HepG2 (cell line): ENCODE measurements around the gene H3-3A. TPM values are rescaled to one million over a fixed set of nuclear protein-coding genes. Genes with fewer than 3 reads are reported as not detected.

Experiments used
- CHCHD3 ChIP-seq: sonication (generic); formaldehyde crosslinking; IDR thresholded peaks from 2 replicates; pipeline ENCODE4 v1.8.0; 2022; ENCODE audit warnings: mild to moderate bottlenecking, missing genetic modification reagents, moderate library complexity
- ELF1 ChIP-seq: sonication (generic); formaldehyde crosslinking; IDR thresholded peaks from 2 replicates; pipeline ENCODE4 v1.4.0; 2020; ENCODE audit warnings: missing genetic modification reagents
- FOXA3 ChIP-seq: IDR thresholded peaks from 2 replicates; pipeline ENCODE4 v1.6.1; 2016; ENCODE audit warnings: missing genetic modification reagents, missing compliant biosample characterization
- FOXO1 ChIP-seq: sonication (generic); formaldehyde crosslinking; IDR thresholded peaks from 2 replicates; pipeline ENCODE4 v1.4.0; 2020; ENCODE audit warnings: missing genetic modification reagents
- GLI4 ChIP-seq: sonication (generic); formaldehyde crosslinking; IDR thresholded peaks from 2 replicates; pipeline ENCODE4 v1.5.1; 2020; ENCODE audit warnings: missing genetic modification reagents, mild to moderate bottlenecking, moderate library complexity, borderline replicate concordance
- HES4 ChIP-seq: sonication (generic); formaldehyde crosslinking; IDR thresholded peaks from 2 replicates; pipeline ENCODE4 v1.9.0; 2021; ENCODE audit warnings: mild to moderate bottlenecking, missing genetic modification reagents, borderline replicate concordance
- KDM1A ChIP-seq: IDR thresholded peaks from 2 replicates; pipeline ENCODE4 v1.6.1; 2016; ENCODE audit warnings: missing compliant biosample characterization
- NCOR1 ChIP-seq: fragments of 200-600 bp; sonication (generic); IDR thresholded peaks from 2 replicates; pipeline ENCODE4 v1.7.0; 2017; ENCODE audit warnings: antibody characterized with exemption, low read length, borderline replicate concordance
- PBX3 ChIP-seq: sonication (generic); formaldehyde crosslinking; IDR thresholded peaks from 2 replicates; pipeline ENCODE4 v1.8.1; 2023; ENCODE audit warnings: missing genetic modification reagents, inconsistent platforms, borderline replicate concordance
- REST ChIP-seq, 2 experiments: IDR thresholded peaks; 2 replicates each; pipeline ENCODE4 v1.6.1; 2011 to 2012; ENCODE audit warnings: low read length in 2 of 2, borderline replicate concordance in 1 of 2, low read depth in 1 of 2, mild to moderate bottlenecking in 1 of 2, moderate library complexity in 1 of 2
- SMYD3 ChIP-seq: sonication (generic); formaldehyde crosslinking; IDR thresholded peaks from 2 replicates; pipeline ENCODE4 v1.8.1; 2023; ENCODE audit warnings: mild to moderate bottlenecking, missing genetic modification reagents
- SNAI1 ChIP-seq: sonication (generic); formaldehyde crosslinking; IDR thresholded peaks from 2 replicates; pipeline ENCODE4 v1.5.0; 2020; ENCODE audit warnings: mild to moderate bottlenecking, missing genetic modification reagents, borderline replicate concordance
- TBX3 ChIP-seq: fragments of 450-650 bp; IDR thresholded peaks from 2 replicates; pipeline ENCODE4 v1.6.1; 2017; ENCODE audit warnings: antibody characterized with exemption, mild to moderate bottlenecking, inconsistent platforms, borderline replicate concordance
- TCF7 ChIP-seq: sonication (generic); IDR thresholded peaks from 2 replicates; pipeline ENCODE4 v1.6.1; 2016; ENCODE audit warnings: antibody characterized with exemption, low read depth
- ZBTB1 ChIP-seq: sonication (generic); formaldehyde crosslinking; IDR thresholded peaks from 2 replicates; pipeline ENCODE4 v1.4.0; 2020; ENCODE audit warnings: missing genetic modification reagents, borderline replicate concordance
- ZBTB14 ChIP-seq: sonication (generic); formaldehyde crosslinking; IDR thresholded peaks from 2 replicates; pipeline ENCODE4 v1.4.0; 2020; ENCODE audit warnings: missing genetic modification reagents
- ZNF234 ChIP-seq: sonication (generic); formaldehyde crosslinking; conservative IDR thresholded peaks from 2 replicates; pipeline ENCODE4 v1.5.1; 2020; ENCODE audit warnings: mild to moderate bottlenecking, missing genetic modification reagents
- ZNF446 ChIP-seq: sonication (generic); formaldehyde crosslinking; IDR thresholded peaks from 2 replicates; pipeline ENCODE4 v1.5.0; 2020; ENCODE audit warnings: mild to moderate bottlenecking, missing genetic modification reagents
- ZNF547 ChIP-seq: sonication (generic); formaldehyde crosslinking; IDR thresholded peaks from 2 replicates; pipeline ENCODE4 v1.5.1; 2020; ENCODE audit warnings: mild to moderate bottlenecking, missing genetic modification reagents
- polyA plus RNA-seq, 8 experiments: library from polyadenylated mRNA; depleted of rRNA in 3 of 8; stranded (reverse) in 7 of 8; unstranded in 1 of 8; fragments of >200 nt; fragmentation: Illumina TruSeq in 4 of 8; extraction: Trizol in 4 of 8; gene quantifications; 2 replicates each; pipeline versions ENCODE4 v1.2.1 to v1.2.3, GENCODE V29; 2011 to 2016; ENCODE audit warnings: low read depth in 4 of 8, missing spikeins in 1 of 8, mixed read lengths in 1 of 8; ENCODE audit not compliant: insufficient read depth in 1 of 8
- total RNA-seq, 5 experiments: library from RNA; depleted of rRNA; stranded (reverse); fragments of >200 nt; fragmentation: Illumina TruSeq; extraction: Trizol; gene quantifications; 2 replicates each; pipeline ENCODE4 v1.2.3, GENCODE V29; 2016; ENCODE audit warnings: low read depth in 1 of 5
- TF ChIP-seq, protein P1 (sequence below): sonication (generic); formaldehyde crosslinking; IDR thresholded peaks from 2 replicates; pipeline ENCODE4 v1.8.0; 2022; ENCODE audit warnings: mild to moderate bottlenecking, missing genetic modification reagents, borderline replicate concordance
- TF ChIP-seq, protein P2 (sequence below): IDR thresholded peaks from 2 replicates; pipeline ENCODE4 v1.6.1; 2016; ENCODE audit warnings: missing compliant biosample characterization, missing genetic modification reagents, borderline replicate concordance

H3-3A gene
- total and polyA plus RNA-seq, 2 of the 13 experiments (the other 11 are each of a cell fraction or from before 2014, with no cell fraction given) = 221 to 320 TPM

DNA sequence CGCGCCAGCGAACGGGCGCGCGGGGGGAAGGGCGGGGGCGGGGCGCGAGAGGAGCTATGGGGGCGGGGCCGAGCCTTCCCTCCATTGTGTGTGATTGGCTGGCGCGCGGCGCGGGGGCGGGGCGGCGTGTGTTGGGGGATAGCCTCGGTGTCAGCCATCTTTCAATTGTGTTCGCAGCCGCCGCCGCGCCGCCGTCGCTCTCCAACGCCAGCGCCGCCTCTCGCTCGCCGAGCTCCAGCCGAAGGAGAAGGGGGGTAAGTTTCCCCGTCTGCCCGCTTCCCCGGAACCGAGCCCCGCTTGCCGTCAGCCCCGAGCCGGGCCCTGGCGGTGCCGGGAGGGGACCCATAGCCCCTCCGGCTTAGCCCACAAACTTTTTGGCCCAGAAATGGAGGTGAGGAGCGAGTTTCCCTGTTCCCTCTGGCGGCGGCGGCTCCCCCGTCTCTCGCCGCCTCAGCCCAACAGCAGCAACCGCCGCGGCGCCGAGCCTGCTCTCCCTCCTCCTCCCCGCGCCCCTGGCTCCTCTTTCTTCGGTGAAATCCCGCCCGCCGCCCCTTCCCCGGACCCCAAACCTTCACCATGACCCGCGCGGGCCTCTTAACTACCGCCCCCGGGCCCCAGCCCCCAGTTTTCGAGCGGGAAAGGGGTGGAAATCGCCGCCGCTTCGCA, at the start of gene H3-3A (continued):
- TF ChIP-seq, protein P1, sequence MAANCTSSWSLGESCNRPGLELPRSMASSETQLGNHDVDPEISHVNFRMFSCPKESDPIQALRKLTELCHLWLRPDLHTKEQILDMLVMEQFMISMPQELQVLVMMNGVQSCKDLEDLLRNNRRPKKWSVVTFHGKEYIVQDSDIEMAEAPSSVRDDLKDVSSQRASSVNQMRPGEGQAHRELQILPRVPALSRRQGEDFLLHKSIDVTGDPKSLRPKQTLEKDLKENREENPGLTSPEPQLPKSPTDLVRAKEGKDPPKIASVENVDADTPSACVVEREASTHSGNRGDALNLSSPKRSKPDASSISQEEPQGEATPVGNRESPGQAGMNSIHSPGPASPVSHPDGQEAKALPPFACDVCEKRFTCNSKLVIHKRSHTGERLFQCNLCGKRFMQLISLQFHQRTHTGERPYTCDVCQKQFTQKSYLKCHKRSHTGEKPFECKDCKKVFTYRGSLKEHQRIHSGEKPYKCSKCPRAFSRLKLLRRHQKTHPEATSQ (CRISPR knock-in tag) = no peak
- TF ChIP-seq SMYD3 (CRISPR knock-in tag) (no peak), FOXA3 (CRISPR knock-in tag) (no peak), KDM1A (CRISPR knock-in tag) (no peak), ZBTB14 (no peak), ZNF446 (CRISPR knock-in tag) (0 out of 2 replicates have a peak, but pooled peaks have one; percentile 59), ZBTB1 (CRISPR knock-in tag) (no peak), ZNF547 (CRISPR knock-in tag) (no peak), SNAI1 (CRISPR knock-in tag) (peak; percentile 27; the same call in 1 of the 2 replicates), PBX3 (no peak), FOXO1 (CRISPR knock-in tag) (peak; percentile 57), ELF1 (CRISPR knock-in tag) (no peak), ZNF234 (CRISPR knock-in tag) (no peak; the same call in 1 of the 2 replicates), GLI4 (CRISPR knock-in tag) (no peak; the same call in 1 of the 2 replicates), HES4 (CRISPR knock-in tag) (peak; percentile 81; the same call in 1 of the 2 replicates), TCF7 (no peak), TBX3 (no peak), REST (IDR thresholded peaks at IDR 0.05; ENCODE audit: borderline replicate concordance in 1 of 2, low read depth in 1 of 2, low read length in 2 of 2) (peak in 1 of 2 experiments; percentile 64; a peak in 1 of 4 replicates), CHCHD3 (CRISPR knock-in tag) (no peak), NCOR1 (peak; percentile 20; the same call in 1 of the 2 replicates)
- TF ChIP-seq, protein P2, sequence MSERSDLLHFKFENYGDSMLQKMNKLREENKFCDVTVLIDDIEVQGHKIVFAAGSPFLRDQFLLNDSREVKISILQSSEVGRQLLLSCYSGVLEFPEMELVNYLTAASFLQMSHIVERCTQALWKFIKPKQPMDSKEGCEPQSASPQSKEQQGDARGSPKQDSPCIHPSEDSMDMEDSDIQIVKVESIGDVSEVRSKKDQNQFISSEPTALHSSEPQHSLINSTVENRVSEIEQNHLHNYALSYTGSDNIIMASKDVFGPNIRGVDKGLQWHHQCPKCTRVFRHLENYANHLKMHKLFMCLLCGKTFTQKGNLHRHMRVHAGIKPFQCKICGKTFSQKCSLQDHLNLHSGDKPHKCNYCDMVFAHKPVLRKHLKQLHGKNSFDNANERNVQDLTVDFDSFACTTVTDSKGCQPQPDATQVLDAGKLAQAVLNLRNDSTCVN (CRISPR knock-in tag) = no peak
